ENCODE data around the gene FGF18.
A peak's percentile ranks its signal among the peaks of the same experiment; 100 is the strongest.
"Not testable (repeated sequence)": the region's sequence is repeated elsewhere in the genome, so short reads cannot be mapped to it uniquely, and the experiment has no call there.

Gene FGF18

DNA sequence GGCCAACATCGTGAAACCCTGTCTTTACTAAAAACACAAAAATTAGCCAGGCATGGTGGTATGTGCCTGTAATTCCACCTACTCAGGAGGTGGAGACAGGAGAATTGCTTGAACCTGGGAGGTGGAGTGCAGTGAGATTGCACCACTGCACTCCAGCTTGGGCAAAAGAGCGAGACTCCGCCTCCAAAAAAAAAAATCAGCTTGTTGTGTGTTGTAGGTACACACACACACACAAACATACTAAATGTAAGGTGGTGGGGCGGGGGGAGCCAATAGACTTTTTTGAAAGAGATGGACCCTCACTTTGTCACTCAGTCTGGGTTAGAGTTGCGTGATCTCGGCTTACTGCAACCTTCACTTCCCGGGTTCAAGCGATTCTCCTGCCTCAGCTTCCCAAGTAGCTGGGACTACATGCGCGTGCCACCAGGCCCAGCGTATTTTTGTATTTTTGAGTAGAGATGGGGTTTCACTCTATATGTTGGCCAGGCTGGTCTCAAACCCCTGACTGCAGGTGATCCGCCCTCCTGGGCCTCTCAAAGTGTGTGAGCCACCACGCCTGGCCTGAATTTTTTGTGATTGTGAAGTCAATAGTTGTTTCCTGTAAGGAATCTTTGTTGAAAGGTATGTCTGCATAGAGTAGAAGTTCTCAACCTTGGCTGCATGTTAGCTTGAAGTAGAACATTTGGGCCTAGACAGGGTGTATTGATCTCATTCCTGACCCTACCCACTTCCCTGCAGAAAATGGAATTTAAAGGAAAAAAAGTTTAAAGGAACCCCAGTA lies 18.1 kb upstream of the FGF18 start:
- no peak for DNase-seq

- DNase-seq: not testable (repeated sequence)
Measured at GRCh38 chr5:171402751-171403150, 16.7 kb upstream of the FGF18 start.

DNA sequence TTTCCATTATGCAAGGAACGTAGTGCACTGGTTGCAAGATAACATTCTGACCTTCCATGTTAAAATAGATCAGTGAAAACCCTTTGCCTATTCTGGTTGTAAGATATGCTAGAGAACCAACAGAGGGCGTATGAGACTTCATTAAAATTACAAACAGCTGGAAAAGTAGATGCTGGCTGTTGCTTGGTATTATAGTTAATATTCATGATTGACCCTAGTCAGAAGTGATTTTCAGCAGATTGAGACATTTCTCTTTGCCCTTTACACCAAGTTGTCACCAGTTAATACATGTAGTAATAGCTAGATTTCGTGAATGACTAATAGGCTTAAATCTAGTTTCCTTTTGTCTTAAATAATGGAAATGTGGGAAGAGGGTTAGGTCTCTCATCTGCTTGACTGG lies 13.8 kb upstream of the FGF18 start:
- no peak for DNase-seq

DNA sequence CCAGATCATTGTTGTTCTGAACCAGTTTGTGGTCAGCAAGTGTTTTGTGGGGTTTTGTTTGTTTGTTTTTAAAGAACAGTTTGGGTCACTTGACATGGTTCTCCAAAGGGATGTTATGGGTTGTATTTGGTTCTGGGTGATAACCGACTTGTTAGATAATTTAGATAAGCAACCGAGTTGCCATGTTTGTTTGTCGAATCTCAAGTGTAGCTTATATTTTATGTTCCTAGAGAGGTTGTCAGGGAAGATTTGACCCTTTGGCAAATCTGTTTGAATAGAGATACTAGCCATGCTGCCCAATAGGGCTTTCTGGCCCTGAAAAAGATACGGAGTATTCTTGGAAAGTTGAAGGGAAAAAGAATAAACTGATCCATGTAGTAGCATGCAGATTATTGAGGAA lies 12.2 kb upstream of the FGF18 start:
- no peak for DNase-seq

DNA sequence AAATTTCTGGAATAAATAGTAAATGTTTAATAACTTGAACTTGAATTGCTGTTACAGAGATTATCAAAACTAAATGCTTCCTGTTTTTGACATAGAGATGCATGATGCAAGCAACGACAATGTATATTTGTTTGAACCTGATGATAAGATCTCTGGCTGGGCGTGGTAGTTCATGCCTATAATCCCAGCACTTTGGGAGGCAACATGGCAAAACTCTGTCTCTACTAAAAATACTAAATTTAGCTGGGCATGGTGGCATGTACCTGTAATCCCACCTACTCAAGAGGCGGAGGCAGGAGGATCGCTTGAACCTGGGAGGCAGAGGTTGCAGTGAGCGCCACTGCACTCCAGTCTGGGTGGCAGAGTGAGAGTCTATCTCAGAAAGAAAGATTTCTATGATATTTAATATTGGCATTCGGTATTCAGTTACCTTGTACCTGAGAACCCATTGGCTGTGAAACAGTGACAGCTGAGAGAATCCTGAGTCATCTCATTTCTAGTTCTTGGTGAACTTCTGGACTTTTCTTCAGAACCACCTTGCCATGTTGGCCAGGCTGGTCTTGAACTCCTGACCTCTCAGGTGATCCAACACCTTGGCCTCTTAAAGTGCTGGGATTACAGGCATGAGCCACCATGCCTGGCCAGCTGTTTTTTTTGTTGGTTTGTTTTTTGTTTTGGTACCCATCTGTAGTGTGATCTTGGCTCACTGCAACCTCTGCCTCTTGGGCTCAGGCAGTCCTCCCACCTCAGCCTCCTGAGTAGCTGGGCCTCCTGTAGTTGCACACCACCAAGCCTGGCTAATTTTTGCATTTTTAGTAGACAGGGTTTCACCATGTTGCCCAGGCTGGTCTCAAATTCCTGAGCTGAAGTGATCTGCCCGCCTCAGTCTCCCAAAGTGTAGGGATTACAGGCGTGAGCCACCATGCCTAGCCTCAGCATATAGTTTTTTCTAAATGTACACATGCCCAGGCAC lies 10.0 kb upstream of the FGF18 start:
- no peak for DNase-seq

- no peak for DNase-seq
Measured at GRCh38 chr5:171410181-171410580, 9.3 kb upstream of the FGF18 start.

GRCh38 chr5:171412186-171412585 lies 7.3 kb upstream of the FGF18 start:
- DNase-seq: no peak

DNA sequence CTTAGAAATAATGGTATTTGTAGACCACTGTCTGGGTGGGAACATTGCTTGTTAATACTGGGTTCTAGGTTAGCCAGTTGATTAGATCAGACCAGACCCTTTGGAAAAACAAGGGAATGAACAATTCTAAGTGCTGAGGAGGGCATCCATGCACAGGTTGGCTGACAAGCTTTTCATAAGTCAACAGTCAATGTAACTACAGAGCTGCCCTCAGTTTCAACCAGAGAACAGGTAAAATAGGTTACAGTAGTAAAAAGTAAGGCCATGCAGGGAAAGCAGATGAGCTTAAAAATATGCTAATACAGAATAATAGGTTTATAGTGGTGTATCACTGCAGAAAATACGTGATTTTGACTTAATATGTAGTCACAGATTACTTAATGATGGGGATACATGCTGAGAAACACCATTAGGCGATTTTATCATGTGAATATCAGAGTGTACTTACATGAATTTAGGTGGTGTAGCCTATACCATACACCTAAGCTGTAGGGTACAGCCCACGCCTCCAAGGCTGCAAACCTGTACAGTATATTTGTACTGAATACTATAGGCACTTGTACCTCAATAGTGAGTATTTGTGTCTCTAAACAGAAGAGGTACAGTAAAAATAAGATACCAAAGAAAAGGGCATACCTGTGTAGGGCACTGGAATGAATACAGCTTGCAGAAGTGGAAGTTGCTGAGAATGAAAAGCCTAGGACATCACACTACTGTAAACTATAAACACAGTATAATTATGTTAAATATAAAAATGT lies 6.1 kb upstream of the FGF18 start:
- DNase-seq: no peak

DNA sequence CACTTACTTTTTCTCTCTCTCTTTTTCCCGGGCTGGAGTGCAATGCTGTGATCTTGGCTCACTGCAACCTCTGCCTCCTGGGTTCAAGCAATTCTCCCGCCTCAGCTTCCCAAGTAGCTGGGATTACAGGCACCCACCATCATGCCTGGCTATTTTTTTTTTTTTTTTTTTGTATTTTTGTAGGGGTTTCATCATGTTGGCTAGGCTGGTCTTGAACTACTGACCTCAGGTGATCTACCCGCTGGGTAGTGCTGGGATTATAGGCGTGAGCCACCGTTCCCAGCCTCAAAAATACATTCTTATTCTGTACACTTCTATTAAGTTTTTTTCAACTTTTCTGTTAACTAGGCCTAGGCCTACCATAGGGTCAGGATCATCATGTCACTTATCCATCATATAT lies 5.5 kb upstream of the FGF18 start:
- DNase-seq: not testable (repeated sequence)

- no peak for DNase-seq
Measured at GRCh38 chr5:171415115-171415730, 4.2 kb upstream of the FGF18 start.

- no peak for DNase-seq
Measured at GRCh38 chr5:171416160-171417049, 3.0 kb upstream of the FGF18 start.

DNA sequence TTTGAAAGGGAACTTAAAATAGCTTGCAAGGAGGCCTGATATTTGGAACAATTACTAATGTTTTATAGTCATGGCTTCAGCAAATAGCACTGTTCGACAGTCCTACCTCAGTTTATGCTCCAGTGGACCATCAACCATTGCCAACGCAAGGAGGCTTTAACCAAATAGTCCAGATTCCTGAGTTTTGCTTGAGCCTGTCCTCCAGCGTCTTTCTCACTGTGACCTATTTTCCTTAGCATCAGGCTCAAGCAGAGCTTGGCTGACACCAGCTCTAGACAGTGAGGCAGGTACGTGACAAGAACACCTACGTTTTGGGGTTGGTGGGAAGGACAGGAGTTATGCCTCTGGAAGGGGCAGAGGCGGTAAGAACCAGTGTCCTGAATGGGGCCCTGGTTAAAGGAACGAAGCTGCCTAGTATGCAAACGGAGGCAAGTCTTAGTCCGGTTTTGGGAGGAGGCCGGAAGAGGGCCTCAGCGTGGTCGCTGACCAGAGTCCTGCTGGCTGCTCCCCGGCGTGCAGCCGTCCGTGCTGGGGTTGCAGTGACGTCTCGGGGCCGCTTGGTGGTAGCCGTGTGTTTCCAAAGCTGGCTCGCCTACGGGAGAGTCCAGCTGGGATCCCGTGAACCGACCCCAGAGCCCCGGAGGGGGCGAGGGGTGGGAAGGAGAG lies 998 bp upstream of the FGF18 start:
- DNase-seq: peak; percentile 63

GRCh38 chr5:171419688-171420430 lies 412 bp downstream of the FGF18 start:
- DNase-seq: no peak

DNA sequence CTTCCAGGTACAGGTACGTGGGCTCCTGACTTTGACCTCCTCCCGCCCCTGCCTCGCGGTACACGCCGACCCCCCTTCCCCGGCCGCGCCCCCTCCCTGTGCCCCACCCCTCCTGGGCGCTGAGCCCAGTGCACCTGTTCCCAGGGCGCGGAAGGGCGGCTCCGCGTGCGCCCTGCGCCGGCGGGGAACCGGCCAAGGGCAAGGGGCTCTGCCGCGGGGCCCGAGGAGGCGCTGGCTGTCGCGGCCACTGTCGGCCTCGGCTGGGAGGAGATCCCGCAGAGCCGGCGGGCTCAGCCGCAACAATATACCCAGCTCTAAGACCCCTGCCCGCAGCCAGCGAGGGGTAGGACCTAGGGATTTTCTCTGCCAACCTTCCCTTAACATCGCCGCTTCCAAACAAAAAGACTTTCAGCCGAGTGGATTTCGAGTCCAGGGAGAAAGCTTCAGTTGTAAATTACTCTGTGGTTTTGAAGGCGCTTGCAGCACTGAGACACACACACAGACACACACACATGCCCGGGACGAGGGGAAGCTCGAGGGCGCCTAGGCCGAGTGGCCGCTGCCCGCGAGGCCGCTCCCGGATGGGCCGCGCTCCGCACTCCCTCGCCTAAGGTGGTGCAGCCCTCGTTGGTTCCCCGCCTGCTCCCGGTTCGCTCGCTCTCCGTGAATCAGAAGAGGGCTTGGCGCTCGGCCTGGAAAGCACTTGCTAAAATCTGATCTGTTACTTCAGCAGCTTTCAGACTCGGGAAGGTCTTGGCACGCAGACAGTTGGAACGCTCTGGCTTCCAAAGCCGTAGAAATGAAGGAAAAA lies 1.2 kb downstream of the FGF18 start:
- no peak for DNase-seq

DNA sequence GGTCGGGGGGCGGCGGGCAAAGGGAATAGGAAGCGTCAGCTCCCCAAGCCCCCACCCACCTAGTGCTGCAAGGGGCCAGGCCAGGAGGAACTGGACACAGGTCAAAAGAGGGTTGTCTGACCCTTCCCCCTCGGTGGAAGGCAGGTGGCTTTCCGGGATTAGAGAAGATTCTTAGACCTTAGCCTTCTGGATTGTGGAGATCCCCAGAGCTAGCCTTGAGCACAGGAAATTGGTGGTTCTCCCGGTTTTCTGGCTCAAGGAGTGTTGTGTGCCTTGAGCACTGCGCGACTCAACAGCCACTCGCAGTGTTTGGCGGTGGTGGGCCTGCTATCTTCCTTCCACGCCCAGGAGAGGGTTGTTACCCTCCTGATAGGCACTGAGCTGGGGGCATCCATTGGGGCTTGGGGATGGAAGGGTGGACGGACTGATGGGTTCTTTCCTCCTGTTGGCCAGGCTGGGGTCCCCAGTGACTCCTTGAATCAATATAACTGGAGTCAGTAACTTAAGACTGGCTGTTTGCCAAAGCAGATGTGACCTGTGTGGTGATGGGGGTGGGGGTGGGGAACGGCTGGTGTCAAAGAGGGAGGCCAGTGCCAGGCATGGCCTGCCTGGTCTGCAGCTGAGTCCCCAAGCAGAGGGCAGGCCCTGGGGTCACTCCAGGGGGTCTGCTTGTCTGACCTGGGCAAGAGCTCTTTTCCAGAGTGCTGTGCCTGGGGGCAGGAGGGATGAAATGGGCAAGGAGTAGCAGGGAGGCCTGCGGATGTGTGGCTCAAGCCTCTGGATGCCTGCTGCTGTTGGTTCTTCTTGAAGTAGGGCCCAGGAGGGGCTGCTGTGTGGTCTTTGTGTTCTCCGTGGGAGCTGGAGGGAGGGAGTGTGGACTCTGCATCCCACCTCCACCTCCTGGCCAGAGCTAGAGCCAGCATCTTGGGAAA lies 2.1 kb downstream of the FGF18 start:
- DNase-seq: no peak

DNA sequence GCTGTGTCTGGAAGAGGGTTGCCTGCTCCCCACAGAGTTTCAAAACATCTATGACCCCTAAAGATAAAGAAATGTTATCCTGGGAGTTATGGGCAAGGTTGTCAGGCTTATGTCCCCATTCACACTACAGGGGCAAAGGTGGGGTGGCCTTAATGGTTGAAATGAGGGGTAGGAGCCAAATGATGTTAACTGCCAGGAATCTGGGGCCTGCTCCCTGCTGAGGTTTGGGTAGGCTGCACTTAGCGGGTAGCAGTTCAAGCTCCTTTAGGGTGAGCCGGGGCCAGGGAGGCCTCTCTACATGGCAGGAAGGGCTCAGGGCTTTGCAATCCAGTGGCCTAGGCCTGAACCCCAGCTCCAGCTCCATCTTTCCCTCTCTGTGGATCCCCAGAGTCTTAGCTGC lies 3.0 kb downstream of the FGF18 start:
- DNase-seq: no peak

DNA sequence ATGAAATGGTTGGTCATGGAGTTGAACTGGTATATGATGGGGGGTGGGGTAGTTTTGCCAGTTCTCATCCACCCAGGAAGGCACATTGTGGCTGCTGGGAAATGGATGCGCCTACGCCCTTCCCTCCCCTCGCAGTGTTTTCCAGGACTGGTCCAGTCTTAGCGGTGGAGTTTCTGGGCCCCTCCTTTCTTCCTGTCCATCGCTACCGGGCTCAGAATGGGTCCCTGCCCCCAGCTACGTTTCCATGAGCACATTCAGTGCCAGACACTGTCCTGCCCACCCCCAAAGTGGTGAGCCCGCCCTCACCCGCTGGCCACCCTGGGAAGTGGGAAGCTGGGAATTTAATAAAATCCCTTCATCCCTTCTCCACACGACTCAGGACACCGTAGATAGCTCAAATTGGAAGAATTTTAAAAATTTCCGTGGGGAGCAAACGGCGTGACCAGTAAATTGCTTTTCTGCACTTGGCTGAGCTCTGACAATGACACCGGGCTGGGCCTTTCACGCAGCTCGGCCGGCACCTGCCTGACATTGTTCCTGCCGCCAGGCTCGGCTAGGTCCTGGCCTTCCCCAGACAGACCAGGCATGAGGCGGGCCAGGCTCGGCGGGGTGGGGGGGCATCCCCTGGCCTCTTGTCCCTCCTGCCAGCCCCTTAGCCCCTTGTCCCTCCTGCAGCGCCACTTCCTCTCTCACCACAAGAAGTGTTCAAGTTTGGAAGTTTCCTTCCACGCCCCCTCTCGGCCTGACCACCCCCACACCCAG lies 3.6 kb downstream of the FGF18 start:
- no peak for DNase-seq

DNA sequence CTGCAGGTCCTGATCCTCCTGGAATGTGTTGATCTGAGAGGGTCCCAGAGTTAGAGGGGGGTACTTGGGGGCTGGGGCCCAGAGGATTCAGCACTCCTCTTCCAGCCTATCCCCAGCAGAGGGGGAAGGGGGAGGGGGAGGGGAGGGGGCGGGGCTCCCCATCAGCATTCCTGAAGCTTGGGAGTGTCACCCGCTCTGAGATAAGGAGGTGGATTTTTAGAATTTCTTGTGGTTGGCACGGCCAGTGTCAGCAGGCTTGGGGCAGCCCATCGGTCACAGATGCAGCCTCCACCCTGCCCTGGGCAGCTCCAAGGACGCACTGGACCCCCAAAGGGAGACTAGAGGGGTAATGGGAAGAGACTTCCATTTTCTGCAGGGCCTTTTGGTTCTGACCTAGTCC lies 5.3 kb downstream of the FGF18 start:
- DNase-seq: no peak
